ENCODE results near the gene SMIM31.

Gene SMIM31

GRCh38 chr4:164731827-164732474 lies 22.0 kb upstream of the SMIM31 start:
- DNase-seq (ENCODE audit: low read depth), result peak; percentile 27
- no peak overlapping the region for H3K4me3 ChIP-seq (ENCODE audit: low read length)
- peak; percentile 94 for TF ChIP-seq CTCF (conservative IDR thresholded peaks at IDR 0.05; ENCODE audit: low read length)

GRCh38 chr4:164734484-164734883 lies 19.4 kb upstream of the SMIM31 start:
- DNase-seq (ENCODE audit: low read depth), result no peak

GRCh38 chr4:164748375-164748774 lies 5.6 kb upstream of the SMIM31 start:
- TF ChIP-seq CTCF (conservative IDR thresholded peaks at IDR 0.05; ENCODE audit: low read length), result peak; percentile 54
- DNase-seq (ENCODE audit: low read depth), result peak; percentile 19
- H3K4me3 ChIP-seq (ENCODE audit: low read length), result no peak overlapping the region

More at GRCh38 chr4:164734484-164734883, 19.4 kb upstream of the SMIM31 start:
- no peak overlapping the region for H3K4me3 ChIP-seq (ENCODE audit: low read length)
- TF ChIP-seq CTCF (conservative IDR thresholded peaks at IDR 0.05; ENCODE audit: low read length), result no peak

GRCh38 chr4:164755432-164755831 lies 1.5 kb downstream of the SMIM31 start:
- no peak for DNase-seq (ENCODE audit: low read depth)
- TF ChIP-seq CTCF (conservative IDR thresholded peaks at IDR 0.05; ENCODE audit: low read length), result no peak
- no peak overlapping the region for H3K4me3 ChIP-seq (ENCODE audit: low read length)

GRCh38 chr4:164756686-164757085 lies 2.8 kb downstream of the SMIM31 start:
- H3K4me3 ChIP-seq (ENCODE audit: low read length), result no peak overlapping the region
- no peak for TF ChIP-seq CTCF (conservative IDR thresholded peaks at IDR 0.05; ENCODE audit: low read length)
- DNase-seq (ENCODE audit: low read depth), result no peak

- no peak for TF ChIP-seq CTCF (conservative IDR thresholded peaks at IDR 0.05; ENCODE audit: low read length)
- no peak overlapping the region for H3K4me3 ChIP-seq (ENCODE audit: low read length)
- DNase-seq (ENCODE audit: low read depth), result no peak
These were observed 7.3 kb downstream of the SMIM31 start for GRCh38 chr4:164761241-164761640.

- H3K4me3 ChIP-seq (ENCODE audit: low read length), result no peak overlapping the region
- DNase-seq (ENCODE audit: low read depth), result no peak
- TF ChIP-seq CTCF (conservative IDR thresholded peaks at IDR 0.05; ENCODE audit: low read length), result no peak
These were observed 7.9 kb downstream of the SMIM31 start for GRCh38 chr4:164761746-164762275.

All from AG10803 (cell line).